Right ventricle myocardium inferior (tissue), 1 donor: ENCODE data around the gene SNAPIN. TPM values are rescaled to one million over a fixed set of nuclear protein-coding genes. Genes with fewer than 3 reads are reported as not detected.
A peak's percentile ranks its signal among the peaks of the same experiment; 100 is the strongest.
"Not testable (repeated sequence)": the region's sequence is repeated elsewhere in the genome, so short reads cannot be mapped to it uniquely, and the experiment has no call there.

ENCODE experiments used
- ATAC-seq: fragments of 200-7000 bp; cut with Tn5 transposase; one replicate; pipeline ENCODE4 v1.9.1; 2020; ENCODE audit warnings: mild to moderate bottlenecking, moderate library complexity
- DNase-seq: peaks from one replicate; pipeline ENCODE4 v3.0.0; 2021; ENCODE audit errors: missing footprints
- intact Hi-C: fragments of 100-400 bp; cut with DNase I; formaldehyde crosslinking; loops from one replicate; pipeline ENCODE4 v1.11.0; 2022
- total RNA-seq: library from RNA; stranded (reverse); fragmentation: NEBNext Ultra II Directional; extraction: Animal tissue kit (Norgen Biotek cat#: 25700); gene quantifications from one replicate; pipeline ENCODE4 v1.2.1, GENCODE V29; 2021
- donor health status: DM: no; HTN: yes; CAD: no; lungs with severe emphysema.

The SNAPIN gene
- total RNA-seq, 1 donor from 2014 or later: 64.0 TPM

DNA sequence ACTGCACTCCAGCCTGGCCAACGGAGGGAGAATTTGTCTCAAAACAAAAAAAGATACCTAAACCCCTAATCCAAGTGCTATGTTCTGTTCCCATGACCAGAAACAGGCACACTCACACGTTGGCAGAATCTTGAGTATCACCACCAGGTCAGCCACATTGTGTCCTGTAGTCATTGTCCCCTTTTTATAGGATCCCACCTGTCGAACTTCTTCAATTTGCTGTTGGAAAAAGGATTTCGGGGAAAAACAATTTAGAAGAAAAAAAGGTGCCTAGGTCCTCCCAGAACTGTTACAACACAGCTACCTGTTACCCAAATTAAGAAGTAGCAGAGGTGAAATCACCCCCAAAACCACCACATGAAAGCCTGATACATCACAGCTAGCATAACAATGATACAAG, 8.9 kb downstream of the SNAPIN start:
- DNase-seq (no peak), ATAC-seq (no peak)
- intact Hi-C loops: no loop called here

DNA sequence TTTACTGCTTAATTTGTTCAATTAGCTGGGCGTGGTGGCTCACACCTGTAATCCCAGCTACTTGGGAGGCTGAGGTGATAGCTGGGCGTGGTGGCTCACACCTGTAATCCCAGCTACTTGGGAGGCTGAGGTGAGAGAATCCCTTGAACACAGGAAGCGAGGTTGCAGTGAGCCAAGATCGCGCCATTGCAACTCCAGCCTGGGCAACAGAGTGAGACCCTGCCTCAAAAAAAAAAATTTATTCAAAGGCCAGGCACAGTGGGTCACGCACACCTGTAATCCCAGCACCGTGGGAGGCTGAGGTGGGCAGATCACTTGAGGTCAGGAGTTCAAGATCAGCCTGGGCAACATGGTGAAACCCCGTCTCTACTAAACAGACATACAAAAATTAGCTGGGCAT, 10.2 kb downstream of the SNAPIN start:
- DNase-seq, intact Hi-C loops, ATAC-seq: not testable (repeated sequence)

- intact Hi-C loops: loop anchor here (2.0 to 10.0 kb wide), 3 partner anchors 35 to 315 kb away; partner anchors contain the start of genes CHTOP and S100A9
- DNase-seq: no peak
- ATAC-seq: no peak
Observed at GRCh38 chr1:153669606-153670005, 11.1 kb downstream of the SNAPIN start.

- intact Hi-C loops: loop anchor here (2.0 to 10.0 kb wide), 3 partner anchors 36 to 316 kb away; partner anchors contain the start of genes CHTOP and S100A9
- DNase-seq (no peak), ATAC-seq (peak; percentile 18)
Observed at GRCh38 chr1:153670257-153670858, 11.9 kb downstream of the SNAPIN start.

- intact Hi-C loops: loop anchor here (2.0 to 10.0 kb wide), 3 partner anchors 36 to 316 kb away; partner anchors contain the start of genes CHTOP and S100A9
- DNase-seq (peak; percentile 97), ATAC-seq (peak; percentile 97)
Observed at GRCh38 chr1:153670859-153671627, 12.5 kb downstream of the SNAPIN start, which contains the start of gene ILF2. TSS of gene ILF2 (minus strand) at chr1:153670993. CDS start at chr1:153670922, 71 bp downstream.

DNA sequence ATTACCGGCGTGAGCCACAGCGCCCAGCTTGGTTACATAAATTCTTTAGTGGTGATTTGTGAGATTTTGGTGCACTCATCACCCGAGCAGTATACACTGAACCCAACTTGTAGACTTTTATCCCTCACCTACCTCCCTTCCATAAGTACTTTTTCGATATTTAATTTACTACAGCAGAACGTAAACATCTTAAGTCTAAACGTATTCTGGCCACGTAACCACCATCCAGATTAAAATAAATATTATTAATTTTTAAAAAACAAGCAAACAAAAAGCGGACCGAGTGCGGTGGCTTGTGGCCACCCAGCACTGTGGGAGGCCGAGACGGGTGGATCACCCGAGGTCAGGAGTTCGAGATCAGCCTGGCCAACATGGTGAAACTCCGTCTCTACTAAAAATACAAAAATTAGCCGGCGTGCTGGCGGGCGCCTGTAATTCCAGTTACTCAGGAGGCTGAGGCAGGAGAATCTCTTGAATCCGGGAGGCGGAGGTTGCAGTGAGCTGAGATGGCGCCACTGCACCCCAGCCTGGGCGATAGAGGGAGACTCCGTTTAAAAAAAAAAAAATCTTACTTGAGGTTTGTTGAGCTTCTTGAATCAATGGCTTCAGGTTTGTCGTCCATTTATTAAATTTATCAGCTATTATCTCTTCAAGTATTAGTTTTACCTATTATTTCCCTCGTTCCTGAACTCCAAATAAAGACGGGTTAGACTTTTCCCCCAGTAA, 13.3 kb downstream of the SNAPIN start:
- not testable (repeated sequence) for DNase-seq
- peak; percentile 15 for ATAC-seq
- intact Hi-C loops: loop anchor here (2.0 to 10.0 kb wide), 3 partner anchors 37 to 317 kb away; partner anchors contain the start of genes CHTOP and S100A9

DNA sequence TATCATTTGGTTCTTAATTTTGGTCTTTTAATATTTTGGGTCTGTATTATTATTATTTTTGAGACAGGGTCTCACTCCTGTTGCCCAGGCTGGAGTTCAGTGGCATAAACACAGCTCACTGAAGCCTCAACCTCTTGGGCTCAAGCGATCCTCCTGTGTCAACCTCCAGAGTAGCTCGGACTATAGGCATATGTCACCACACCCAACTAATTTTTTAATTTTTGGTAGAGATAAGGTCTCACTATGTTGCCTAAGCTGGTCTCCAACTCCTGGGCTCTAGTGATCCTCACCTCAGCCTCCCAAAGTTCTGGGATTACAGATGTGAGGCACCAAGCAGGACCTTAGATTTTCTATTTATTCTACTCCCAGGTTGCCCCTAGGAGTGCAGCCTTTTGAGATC, 15.0 kb downstream of the SNAPIN start:
- DNase-seq: no peak
- ATAC-seq: no peak
- intact Hi-C loops: loop anchor here (5.0 to 10.0 kb wide), 2 partner anchors 101 to 319 kb away; partner anchors contain the start of gene S100A9

DNA sequence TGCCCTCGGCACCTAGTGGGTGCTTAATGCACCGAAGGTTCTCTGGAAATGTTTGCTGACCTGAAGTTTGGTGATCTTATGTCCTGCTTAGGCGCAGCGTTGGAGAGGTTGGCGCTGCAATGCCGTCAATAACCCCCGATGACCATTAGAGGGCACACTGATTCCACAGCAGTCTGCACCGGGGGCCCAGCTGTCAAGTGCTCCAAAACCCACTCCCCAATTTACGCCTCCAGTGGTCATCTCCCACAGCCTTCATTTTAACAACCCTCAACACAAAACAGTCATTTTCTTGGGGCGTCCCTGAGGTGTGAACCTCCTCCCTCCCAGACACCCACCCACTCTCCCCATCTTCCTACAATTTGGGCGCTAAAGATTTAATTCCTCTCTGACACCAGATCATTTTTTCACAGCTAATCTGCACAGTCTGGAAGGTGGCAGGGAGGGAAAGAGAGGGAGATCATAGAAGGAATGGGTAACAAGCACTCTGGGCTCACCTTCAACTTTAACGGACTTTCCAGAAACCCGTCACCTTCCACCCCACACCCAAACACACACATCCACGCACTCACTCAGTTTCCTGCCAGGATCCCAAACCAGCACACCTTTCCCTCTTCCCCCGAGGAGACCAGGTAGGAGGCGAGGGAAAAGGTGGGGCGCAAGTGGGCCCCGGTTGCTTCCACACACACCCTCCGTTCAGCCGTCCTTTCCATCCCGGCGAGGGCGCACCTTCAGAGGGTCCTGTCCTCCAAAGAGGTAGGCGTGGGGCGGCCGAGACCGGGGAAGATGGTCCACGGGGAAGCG, 19.4 kb downstream of the SNAPIN start:
- intact Hi-C loops: loop anchor here (1.0 to 10.0 kb wide), 4 partner anchors 71 to 323 kb away; partner anchors contain the start of genes RAB13 and S100A9
- ATAC-seq: peak; percentile 74
- no peak for DNase-seq

DNA sequence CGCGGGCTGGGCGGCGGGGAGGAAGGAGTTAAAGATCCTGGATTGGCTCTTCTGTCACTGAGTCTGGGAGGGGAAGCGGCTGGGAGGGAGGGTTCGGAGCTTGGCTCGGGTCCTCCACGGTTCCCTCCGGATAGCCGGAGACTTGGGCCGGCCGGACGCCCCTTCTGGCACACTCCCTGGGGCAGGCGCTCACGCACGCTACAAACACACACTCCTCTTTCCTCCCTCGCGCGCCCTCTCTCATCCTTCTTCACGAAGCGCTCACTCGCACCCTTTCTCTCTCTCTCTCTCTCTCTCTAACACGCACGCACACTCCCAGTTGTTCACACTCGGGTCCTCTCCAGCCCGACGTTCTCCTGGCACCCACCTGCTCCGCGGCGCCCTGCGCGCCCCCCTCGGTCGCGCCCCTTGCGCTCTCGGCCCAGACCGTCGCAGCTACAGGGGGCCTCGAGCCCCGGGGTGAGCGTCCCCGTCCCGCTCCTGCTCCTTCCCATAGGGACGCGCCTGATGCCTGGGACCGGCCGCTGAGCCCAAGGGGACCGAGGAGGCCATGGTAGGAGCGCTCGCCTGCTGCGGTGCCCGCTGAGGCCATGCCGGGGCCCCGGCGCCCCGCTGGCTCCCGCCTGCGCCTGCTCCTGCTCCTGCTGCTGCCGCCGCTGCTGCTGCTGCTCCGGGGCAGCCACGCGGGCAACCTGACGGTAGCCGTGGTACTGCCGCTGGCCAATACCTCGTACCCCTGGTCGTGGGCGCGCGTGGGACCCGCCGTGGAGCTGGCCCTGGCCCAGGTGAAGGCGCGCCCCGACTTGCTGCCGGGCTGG, 20.2 kb downstream of the SNAPIN start, which contains the start of gene NPR1:
NPR1 (plus strand) TSS at position 170 of the 818 bp plus-strand sequence; CDS start at position 591, 421 bp downstream.
- ATAC-seq (peak; percentile 79), DNase-seq (no peak)
- intact Hi-C loops: loop anchor here (1.0 to 10.0 kb wide), 3 partner anchors 71 to 324 kb away; partner anchors contain the start of gene S100A9

- ATAC-seq (peak; percentile 45), DNase-seq (no peak)
- intact Hi-C loops: loop anchor here (2.0 to 10.0 kb wide), 2 partner anchors 93 to 325 kb away; partner anchors contain the start of gene S100A9
Observed at GRCh38 chr1:153679337-153680119, 21.0 kb downstream of the SNAPIN start.

GRCh38 chr1:153680120-153680403, 21.6 kb downstream of the SNAPIN start:
- no peak for ATAC-seq
- DNase-seq: no peak
- intact Hi-C loops: no loop called here

DNA sequence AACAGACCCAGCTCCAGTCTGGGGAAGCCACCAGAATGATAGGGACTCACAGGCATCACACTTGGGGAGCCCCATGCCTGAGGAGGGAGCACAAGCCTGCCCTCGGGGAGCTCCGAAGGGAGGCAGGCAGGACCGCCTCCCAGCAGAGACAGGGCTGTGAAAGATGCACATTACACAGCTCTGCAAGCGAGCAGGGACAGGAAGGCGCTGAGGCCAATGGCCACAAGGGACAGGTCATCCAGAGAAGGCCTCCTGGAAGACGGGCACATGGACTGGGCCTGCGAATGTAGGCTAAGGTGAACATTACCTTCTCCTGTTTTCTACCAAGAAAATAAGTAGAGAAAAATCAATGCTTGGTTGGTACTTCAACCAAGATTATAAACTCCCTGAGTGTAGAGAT, 24.2 kb downstream of the SNAPIN start:
- ATAC-seq: no peak
- no peak for DNase-seq
- intact Hi-C loops: no loop called here

DNA sequence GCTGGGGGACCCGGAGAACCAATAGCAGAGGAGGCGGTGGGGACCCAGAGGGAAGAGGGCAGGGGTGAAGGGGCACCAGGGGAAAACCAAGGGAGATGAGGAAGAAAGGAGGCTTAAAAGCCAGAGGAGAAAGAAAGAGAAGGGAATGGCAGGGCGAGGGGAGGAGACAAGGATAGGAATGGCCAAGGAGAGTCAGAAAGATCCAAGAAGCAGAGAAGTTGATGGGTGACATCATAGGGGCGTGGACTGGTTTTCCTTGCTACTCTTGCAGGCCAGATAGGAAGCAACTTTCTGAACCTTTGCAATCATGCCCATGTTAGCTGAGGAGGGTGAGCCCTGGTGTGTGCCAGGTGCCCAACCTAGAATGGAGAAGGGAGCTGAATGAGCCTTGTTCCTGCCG, 25.4 kb downstream of the SNAPIN start:
- ATAC-seq (no peak), DNase-seq (no peak)
- intact Hi-C loops: no loop called here

GRCh38 chr1:153684892-153685291, 26.4 kb downstream of the SNAPIN start:
- intact Hi-C loops: no loop called here
- DNase-seq: no peak
- no peak for ATAC-seq

DNA sequence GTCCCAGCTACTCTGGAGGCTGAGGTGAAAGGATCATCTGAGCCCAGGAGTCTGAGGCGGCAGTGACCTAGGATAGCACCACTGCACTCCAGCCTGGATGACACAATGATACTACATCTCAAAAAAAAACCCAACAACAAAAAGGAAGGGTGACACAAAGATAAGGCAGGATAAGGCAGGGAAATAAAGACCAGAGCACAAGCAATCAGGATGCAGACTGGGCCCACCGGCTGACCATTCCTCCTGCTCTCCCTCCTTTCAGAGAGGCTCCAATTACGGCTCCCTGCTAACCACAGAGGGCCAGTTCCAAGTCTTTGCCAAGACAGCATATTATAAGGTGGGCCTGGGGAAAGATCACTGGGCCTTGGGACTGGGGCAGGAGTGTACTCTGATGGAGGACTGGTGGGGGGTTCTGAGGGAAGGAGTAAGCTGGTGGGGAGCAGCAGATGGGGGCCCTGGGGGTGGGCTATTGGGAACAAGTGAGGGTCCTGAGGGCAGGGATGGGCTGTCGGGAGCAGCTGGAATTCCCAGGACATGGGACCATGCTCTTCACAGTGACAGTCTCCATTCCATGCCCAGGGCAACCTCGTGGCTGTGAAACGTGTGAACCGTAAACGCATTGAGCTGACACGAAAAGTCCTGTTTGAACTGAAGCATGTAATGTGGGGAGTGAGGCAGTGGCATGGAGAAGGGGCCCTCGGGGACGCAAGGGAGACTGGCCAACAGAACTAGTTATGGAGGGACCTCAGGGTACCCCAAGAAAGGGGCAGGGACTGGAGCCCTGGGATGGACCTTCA, 27.2 kb downstream of the SNAPIN start:
- DNase-seq (no peak), ATAC-seq (no peak)
- intact Hi-C loops: no loop called here
